Dendritic cell treated with granulocyte-macrophage colony-stimulating factor and Interleukin-4, amounts not matched to agents 40 ng/mL and 50 ng/mL, for 4 days (primary cell): ENCODE results near the gene CELA2B.

Experiments used
- H3K27ac Mint-ChIP-seq: one replicate; pipeline ENCODE4 v1.8.0; 2022; ENCODE audit warnings: mild to moderate bottlenecking, mixed read lengths
- H3K27me3 Mint-ChIP-seq: one replicate; pipeline ENCODE4 v1.8.0; 2022; ENCODE audit warnings: mild to moderate bottlenecking, mixed read lengths
- H3K36me3 Mint-ChIP-seq: one replicate; pipeline ENCODE4 v1.8.0; 2022; ENCODE audit warnings: low read depth, mixed read lengths
- H3K4me1 Mint-ChIP-seq: one replicate; pipeline ENCODE4 v1.8.0; 2022; ENCODE audit warnings: low read depth, mixed read lengths
- H3K4me3 Mint-ChIP-seq: one replicate; pipeline ENCODE4 v1.8.0; 2022; ENCODE audit warnings: mild to moderate bottlenecking, moderate library complexity, mixed read lengths
- H3K9me3 Mint-ChIP-seq: one replicate; pipeline ENCODE4 v1.8.0; 2022; ENCODE audit warnings: mixed read lengths
- intact Hi-C: fragments of 100-400 bp; cut with micrococcal nuclease; formaldehyde crosslinking; loops from one replicate; pipeline ENCODE4 v1.15.0; 2022

Gene CELA2B

DNA sequence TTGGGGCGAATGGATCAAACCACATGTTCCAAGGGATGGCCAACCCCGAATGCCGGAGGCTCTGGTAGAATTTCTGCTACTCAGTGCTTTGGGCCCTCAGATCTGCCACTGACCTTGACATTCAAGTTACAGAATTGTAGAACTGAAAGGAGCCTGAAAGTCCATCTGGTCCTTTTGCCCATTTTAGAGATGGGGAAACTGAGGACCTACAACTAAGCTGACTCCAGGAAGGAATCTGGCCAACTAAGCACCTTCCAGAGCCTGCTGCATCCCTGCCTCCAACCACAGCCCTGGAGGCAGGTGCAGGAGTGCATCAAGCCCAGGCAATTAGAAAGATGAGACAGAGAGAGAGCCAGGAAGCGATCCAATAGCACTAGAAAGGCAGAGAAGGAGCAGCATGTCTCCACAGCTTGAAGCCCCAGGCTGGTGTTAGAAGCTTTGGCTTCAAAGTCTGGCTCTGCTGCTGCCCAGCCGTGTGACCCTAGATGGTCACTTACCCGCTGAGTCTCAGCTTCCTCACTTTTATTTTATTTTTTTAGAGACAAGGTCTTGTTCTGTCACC is 38.9 kb upstream of the CELA2B start:
- no peaks in the 10 kb centered on the region for H3K9me3 Mint-ChIP-seq
- H3K4me1 Mint-ChIP-seq = peaks cover 30% of the 10 kb centered on the region
- intact Hi-C loops = no loop called here
- H3K27ac Mint-ChIP-seq = no peak overlapping the region
- peaks cover 20% of the 10 kb centered on the region for H3K27me3 Mint-ChIP-seq
- no peak overlapping the region for H3K4me3 Mint-ChIP-seq
- H3K36me3 Mint-ChIP-seq = peaks cover 10% of the 10 kb centered on the region

DNA sequence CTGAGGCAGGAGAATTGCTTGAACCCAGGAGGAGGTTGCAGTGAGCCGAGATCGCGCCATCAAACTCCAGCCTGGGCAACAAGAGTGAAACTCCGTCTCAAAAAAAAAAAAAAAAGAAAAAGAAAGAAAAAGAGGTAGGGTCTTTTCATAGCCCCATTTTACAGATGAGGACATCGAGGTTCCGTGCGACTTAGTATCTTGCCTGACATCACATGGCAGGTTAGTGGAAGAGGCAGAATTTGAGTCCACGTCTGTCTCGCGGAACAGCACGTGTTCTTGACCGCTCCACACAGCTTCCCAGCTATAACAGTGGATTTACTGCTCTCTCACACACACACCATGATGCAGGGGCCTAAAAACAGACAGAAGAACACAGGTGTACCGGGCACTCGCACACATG is 36.6 kb upstream of the CELA2B start:
- H3K4me3 Mint-ChIP-seq = no peak overlapping the region
- no peak overlapping the region for H3K27ac Mint-ChIP-seq
- peaks cover 34% of the 10 kb centered on the region for H3K27me3 Mint-ChIP-seq
- peaks cover 11% of the 10 kb centered on the region for H3K4me1 Mint-ChIP-seq
- H3K9me3 Mint-ChIP-seq = no peaks in the 10 kb centered on the region
- no peaks in the 10 kb centered on the region for H3K36me3 Mint-ChIP-seq
- intact Hi-C loops = no loop called here

DNA sequence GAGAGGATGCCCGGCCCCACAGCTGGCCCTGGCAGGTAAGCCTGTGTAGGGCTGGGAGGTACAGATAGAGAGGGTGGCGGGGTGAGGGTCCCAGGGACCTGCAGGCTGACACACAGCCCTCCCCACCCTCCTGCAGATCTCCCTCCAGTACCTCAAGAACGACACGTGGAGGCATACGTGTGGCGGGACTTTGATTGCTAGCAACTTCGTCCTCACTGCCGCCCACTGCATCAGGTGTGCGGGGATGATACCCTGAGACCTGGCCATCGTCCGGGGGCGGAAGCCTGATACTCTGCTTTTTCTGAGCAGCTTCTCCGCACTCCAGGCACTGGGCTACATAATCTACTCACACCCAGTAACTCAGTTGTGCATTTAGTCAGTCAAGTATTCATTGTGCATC is 35.5 kb upstream of the CELA2B start:
- Mint-ChIP-seq H3K36me3 (no peaks in the 10 kb centered on the region), H3K27me3 (peaks cover 45% of the 10 kb centered on the region), H3K4me3 (no peak overlapping the region), H3K27ac (no peak overlapping the region), H3K4me1 (peaks cover 1% of the 10 kb centered on the region), H3K9me3 (no peaks in the 10 kb centered on the region)
- intact Hi-C loops = no loop called here

DNA sequence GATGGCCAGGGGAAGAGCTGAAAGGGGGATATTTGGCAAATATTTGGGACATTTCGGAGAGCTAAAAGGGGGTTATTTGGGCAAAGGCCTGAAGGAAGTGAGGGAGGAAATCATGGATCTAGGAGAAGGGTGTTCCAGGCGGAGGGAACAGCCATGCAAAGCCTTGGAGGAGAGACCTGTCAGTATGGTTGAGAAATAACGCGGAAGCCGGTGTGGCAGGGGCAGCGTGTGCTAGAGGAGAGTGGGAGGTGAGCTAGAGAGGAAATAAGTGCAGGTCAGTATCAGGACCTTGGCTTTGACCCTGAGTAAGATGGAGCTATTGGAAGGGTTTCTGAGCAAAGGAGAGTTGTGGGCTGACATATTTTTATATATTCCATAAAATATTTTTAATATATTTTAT is 34.7 kb upstream of the CELA2B start:
- intact Hi-C loops = no loop called here
- no peak overlapping the region for H3K27ac Mint-ChIP-seq
- H3K4me3 Mint-ChIP-seq = no peak overlapping the region
- H3K27me3 Mint-ChIP-seq = peaks cover 54% of the 10 kb centered on the region
- H3K4me1 Mint-ChIP-seq = peaks cover 7% of the 10 kb centered on the region
- no peaks in the 10 kb centered on the region for H3K9me3 Mint-ChIP-seq
- no peaks in the 10 kb centered on the region for H3K36me3 Mint-ChIP-seq

DNA sequence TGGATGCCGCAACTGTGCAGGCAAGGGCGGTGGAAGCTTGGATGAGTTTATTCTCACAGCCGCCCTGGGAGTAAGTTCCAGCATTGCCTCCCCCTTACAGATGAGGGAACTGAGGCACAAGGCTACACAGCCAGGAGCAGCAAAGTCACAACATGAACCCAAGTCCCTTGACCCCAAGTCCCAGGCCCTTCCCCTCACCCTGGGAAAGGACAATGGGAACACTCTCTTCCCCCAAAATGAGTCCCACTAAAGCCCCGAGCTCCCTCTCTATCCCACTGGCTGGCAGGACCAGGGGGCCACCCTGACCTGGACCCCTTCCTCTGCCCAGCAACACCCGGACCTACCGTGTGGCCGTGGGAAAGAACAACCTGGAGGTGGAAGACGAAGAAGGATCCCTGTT is 33.8 kb upstream of the CELA2B start:
- intact Hi-C loops = no loop called here
- peaks cover 7% of the 10 kb centered on the region for H3K4me1 Mint-ChIP-seq
- no peak overlapping the region for H3K27ac Mint-ChIP-seq
- H3K36me3 Mint-ChIP-seq = no peaks in the 10 kb centered on the region
- no peak overlapping the region for H3K4me3 Mint-ChIP-seq
- no peaks in the 10 kb centered on the region for H3K9me3 Mint-ChIP-seq
- H3K27me3 Mint-ChIP-seq = peaks cover 57% of the 10 kb centered on the region

DNA sequence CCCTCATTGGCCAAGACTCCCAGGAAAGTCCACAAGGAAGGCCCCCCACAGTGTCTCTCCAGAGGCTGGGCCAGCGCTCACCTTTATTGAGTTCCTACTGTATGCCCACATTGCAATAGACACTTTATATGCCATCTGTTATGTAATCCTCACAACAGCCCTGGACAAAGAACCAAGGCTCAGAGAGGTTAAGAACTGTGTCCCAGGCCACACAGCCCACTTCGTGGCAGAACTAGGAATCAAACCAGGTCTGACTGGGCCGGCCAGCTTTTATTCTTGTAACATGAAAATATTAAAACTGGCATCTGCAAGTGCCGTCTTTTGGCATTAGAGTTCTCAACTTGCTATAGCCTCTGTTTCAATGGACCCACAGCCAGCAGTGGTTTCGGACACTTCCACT is 33.1 kb upstream of the CELA2B start:
- no peaks in the 10 kb centered on the region for H3K36me3 Mint-ChIP-seq
- H3K4me3 Mint-ChIP-seq = no peak overlapping the region
- H3K4me1 Mint-ChIP-seq = peaks cover 7% of the 10 kb centered on the region
- H3K9me3 Mint-ChIP-seq = no peaks in the 10 kb centered on the region
- H3K27ac Mint-ChIP-seq = no peak overlapping the region
- intact Hi-C loops = no loop called here
- peaks cover 62% of the 10 kb centered on the region for H3K27me3 Mint-ChIP-seq

DNA sequence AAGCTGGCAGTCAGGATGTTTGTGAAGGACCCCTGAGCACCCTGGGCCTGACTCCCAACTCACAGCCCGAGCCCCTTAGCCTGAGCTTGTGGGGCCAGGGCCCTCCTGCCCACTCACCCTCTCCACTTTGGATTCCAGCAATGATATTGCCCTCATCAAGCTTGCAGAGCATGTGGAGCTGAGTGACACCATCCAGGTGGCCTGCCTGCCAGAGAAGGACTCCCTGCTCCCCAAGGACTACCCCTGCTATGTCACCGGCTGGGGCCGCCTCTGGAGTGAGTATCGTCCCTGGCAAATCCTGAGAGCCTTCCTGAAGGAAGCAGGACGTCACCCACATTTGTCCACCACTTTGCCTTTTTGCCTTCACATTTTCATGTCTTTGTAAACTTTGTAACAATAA is 32.6 kb upstream of the CELA2B start:
- Mint-ChIP-seq H3K4me1 (peaks cover 7% of the 10 kb centered on the region), H3K27me3 (peaks cover 62% of the 10 kb centered on the region), H3K9me3 (no peaks in the 10 kb centered on the region), H3K36me3 (no peaks in the 10 kb centered on the region), H3K27ac (no peak overlapping the region), H3K4me3 (no peak overlapping the region)
- intact Hi-C loops = no loop called here

DNA sequence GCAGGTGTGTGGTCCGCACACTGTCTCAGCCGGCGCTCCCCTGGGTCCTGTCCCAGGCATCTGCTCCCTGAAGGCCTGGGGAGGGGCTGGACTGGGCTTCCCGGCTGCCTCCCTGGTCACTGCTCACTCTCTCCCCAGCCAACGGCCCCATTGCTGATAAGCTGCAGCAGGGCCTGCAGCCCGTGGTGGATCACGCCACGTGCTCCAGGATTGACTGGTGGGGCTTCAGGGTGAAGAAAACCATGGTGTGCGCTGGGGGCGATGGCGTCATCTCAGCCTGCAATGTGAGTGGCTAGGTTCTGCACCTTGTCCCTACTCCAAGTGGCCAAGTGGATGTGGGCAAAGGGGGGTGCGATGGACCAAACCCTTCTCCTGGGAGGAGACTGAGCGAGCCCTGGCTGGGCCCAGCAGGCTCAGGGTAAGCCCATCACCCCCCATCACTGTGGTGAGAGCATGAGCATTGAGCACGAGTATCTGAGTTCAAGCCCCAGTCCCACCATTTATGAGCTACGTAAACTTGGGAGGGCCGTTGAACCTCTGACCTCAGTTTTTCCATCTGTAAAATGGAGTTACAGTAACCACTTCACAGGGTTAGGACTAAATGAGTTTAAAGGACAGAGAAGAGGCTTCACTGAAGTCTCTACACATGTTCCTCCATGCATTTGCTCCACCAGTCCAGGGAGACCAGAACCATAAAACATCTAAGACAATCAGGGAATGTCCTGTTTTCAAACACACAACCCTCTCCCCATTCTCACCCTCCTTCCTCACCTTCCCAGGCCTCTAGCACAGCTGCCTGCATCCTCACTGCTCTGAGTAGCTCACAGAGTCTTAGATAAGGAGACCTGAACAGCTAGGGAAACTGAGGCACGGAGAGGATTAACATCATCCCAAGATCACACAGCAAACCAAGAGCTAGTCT is 31.2 kb upstream of the CELA2B start:
- intact Hi-C loops = no loop called here
- no peaks in the 10 kb centered on the region for H3K9me3 Mint-ChIP-seq
- peaks cover 12% of the 10 kb centered on the region for H3K4me1 Mint-ChIP-seq
- H3K4me3 Mint-ChIP-seq = no peak overlapping the region
- no peaks in the 10 kb centered on the region for H3K36me3 Mint-ChIP-seq
- no peak overlapping the region for H3K27ac Mint-ChIP-seq
- H3K27me3 Mint-ChIP-seq = peaks cover 61% of the 10 kb centered on the region

DNA sequence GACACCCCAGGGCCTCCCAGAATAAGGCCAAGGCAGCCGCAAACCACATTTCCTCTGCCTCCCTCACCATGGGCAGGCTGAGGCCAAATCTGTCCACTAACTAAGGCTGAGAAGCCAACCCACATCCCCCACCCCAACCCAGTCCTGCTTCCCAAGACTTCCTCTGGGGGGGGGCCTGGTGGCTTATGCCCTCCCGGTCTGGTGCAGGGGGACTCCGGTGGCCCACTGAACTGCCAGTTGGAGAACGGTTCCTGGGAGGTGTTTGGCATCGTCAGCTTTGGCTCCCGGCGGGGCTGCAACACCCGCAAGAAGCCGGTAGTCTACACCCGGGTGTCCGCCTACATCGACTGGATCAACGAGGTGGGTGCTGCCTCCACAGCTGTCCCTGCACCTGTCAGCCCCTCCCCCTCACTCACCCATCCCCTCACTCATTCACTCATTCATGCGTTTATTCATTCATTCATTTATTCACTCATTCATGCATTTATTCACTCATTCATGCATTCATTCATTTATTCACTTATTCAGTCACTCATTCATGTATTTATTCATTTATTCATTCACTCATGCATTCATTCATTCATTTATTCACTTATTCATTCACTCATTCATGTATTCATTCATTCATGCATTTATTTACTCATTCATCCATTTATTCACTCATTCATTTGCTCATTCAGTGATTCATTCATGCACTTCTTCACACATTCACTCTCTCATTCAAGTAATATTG is 30.3 kb upstream of the CELA2B start:
- Mint-ChIP-seq H3K9me3 (no peaks in the 10 kb centered on the region), H3K4me3 (no peak overlapping the region), H3K36me3 (no peaks in the 10 kb centered on the region), H3K27me3 (peaks cover 55% of the 10 kb centered on the region), H3K4me1 (peaks cover 13% of the 10 kb centered on the region), H3K27ac (no peak overlapping the region)
- intact Hi-C loops = no loop called here

DNA sequence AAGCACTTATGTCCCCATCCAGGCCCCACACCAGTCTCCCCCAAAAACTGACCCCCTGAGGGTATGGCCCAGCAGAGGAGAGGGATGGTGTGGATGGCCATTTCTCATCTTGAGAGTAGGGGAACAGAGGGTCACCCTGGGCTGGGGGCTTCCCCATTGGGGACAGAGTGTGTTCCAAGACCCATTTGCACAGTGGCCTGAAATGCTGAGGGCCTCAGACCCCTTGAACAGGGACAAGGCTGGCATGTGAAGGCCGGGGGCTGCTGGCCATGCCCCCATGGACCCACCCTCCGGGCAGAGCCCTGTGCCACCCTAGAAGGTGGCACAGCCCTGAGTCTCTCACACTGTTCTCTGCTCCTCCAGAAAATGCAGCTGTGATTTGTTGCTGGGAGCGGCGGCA is 29.7 kb upstream of the CELA2B start:
- H3K27me3 Mint-ChIP-seq = peaks cover 56% of the 10 kb centered on the region
- intact Hi-C loops = no loop called here
- no peak overlapping the region for H3K27ac Mint-ChIP-seq
- peaks cover 13% of the 10 kb centered on the region for H3K4me1 Mint-ChIP-seq
- H3K4me3 Mint-ChIP-seq = no peak overlapping the region
- H3K36me3 Mint-ChIP-seq = no peaks in the 10 kb centered on the region
- H3K9me3 Mint-ChIP-seq = no peaks in the 10 kb centered on the region

DNA sequence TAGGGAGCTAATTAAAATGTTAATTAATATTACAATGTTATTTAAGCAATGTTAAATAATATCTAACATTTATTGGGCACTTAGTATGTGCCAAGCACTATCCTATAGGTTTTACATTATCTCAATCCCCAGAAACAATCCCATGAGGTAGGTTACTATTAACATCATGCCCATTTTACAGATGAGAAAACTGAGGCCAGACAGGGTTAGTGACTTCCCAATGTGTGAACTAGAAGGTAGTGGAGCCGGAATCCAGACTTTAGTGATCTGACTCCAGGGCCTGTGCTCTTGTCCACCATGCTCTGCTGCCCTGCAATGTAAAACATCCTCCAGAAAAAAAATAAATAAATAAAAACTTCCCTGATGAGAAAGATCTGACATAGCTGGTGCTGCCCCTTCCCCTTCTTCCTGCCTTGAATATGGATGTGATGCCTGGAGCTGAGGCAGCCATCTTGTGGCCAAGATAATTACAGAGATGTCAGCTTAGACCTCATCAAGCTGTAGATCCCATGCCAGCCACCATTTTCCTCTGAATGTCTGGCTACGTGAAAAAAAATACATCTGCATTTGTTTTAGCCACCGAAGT is 26.9 kb upstream of the CELA2B start:
- intact Hi-C loops = no loop called here
- Mint-ChIP-seq H3K4me1 (peaks cover 13% of the 10 kb centered on the region), H3K9me3 (no peaks in the 10 kb centered on the region), H3K36me3 (no peaks in the 10 kb centered on the region), H3K27me3 (peaks cover 46% of the 10 kb centered on the region), H3K4me3 (no peak overlapping the region), H3K27ac (no peak overlapping the region)

DNA sequence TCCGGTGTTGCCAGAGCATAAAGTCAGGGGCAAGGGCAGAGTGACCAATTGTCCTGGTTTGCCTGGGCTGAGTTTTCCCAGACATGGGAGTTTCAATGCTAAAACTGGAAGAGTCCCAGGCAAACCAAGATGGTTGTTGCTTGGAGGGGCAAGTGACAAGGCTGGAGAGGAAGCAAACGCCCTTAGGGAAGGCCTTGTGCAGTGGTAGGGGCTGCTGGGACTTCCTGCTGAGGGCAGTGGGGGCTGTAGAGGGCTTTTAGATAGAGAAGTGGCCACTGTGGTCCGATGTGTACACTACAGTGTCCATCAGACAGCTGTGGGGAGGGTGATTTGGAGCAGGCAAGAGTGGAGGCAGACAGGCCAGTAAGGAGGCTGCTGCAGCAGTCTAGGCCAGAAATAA is 26.3 kb upstream of the CELA2B start:
- intact Hi-C loops = no loop called here
- H3K4me3 Mint-ChIP-seq = no peak overlapping the region
- H3K27me3 Mint-ChIP-seq = peaks cover 41% of the 10 kb centered on the region
- H3K4me1 Mint-ChIP-seq = peaks cover 13% of the 10 kb centered on the region
- no peaks in the 10 kb centered on the region for H3K36me3 Mint-ChIP-seq
- H3K27ac Mint-ChIP-seq = no peak overlapping the region
- H3K9me3 Mint-ChIP-seq = no peaks in the 10 kb centered on the region

DNA sequence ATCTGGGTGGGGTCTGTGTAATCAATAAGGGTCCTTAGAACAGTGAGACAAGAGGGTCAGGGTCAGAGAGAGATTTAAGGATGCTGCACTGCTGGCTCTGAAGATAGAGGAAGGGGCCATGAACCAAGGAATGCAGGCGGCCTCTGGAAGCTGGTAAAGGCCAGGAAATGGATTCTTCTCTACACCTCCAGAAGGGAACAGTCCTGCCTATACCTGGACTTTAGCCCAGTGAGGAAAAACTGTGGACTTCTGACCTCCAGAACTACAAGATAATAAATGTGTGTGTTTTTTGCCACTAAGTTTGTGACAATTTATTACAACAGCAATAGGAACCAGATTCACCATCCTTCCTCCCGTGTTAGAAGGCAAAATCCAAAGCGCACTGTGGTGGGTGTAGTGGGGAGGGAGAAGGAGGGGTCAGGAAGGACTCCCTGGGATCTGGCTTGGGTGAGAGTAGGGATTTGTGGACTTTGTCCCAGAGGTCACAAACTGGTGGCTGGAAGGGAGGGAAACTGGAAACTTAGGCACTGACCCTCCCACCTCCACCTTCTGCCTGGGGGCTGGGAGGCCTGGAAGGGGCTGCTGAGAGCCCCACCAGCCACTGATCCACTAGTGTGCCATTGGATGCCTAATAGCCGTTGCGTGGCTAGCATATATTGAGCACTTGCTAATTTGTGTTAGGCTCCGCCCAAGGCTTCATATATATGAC is 24.7 kb upstream of the CELA2B start:
- Mint-ChIP-seq H3K4me1 (peaks cover 16% of the 10 kb centered on the region), H3K4me3 (no peak overlapping the region), H3K27ac (no peak overlapping the region), H3K9me3 (no peaks in the 10 kb centered on the region), H3K36me3 (no peaks in the 10 kb centered on the region), H3K27me3 (peaks cover 25% of the 10 kb centered on the region)
- intact Hi-C loops = no loop called here
